HG03469 (cell line): ENCODE results near the gene CDKN2B.
A peak's percentile ranks its signal among the peaks of the same experiment; 100 is the strongest.

Experiments
- ATAC-seq: cut with Tn5 transposase; IDR thresholded peaks from one replicate; pipeline ENCODE4 v1.9.1; 2021; ENCODE audit warnings: mild to moderate bottlenecking, moderate library complexity, moderate number of reproducible peaks; ENCODE audit not compliant: unreplicated experiment

The CDKN2B gene

GRCh38 chr9:21995006-21995665, 14.0 kb downstream of the CDKN2B start:
- peak; percentile 81 for ATAC-seq

GRCh38 chr9:21994556-21995005, 14.5 kb downstream of the CDKN2B start, which contains the start of gene CDKN2B-AS1:
TSS of gene CDKN2B-AS1 (plus strand) at chr9:21994791.
- peak; percentile 12 for ATAC-seq

- peak; percentile 26 for ATAC-seq
Observed at GRCh38 chr9:21993893-21994555, 15.1 kb downstream of the CDKN2B start, which contains the start of gene CDKN2A. TSS of gene CDKN2A (minus strand) at chr9:21994392.

- no peak for ATAC-seq
Observed at GRCh38 chr9:21993007-21993406, 16.1 kb downstream of the CDKN2B start.

GRCh38 chr9:21991072-21991959, 17.8 kb downstream of the CDKN2B start:
- no peak for ATAC-seq

GRCh38 chr9:21989440-21990189, 19.5 kb downstream of the CDKN2B start:
- ATAC-seq, result no peak

- no peak for ATAC-seq
Observed at GRCh38 chr9:21988056-21988990, 20.8 kb downstream of the CDKN2B start.

GRCh38 chr9:21985964-21986667, 23.0 kb downstream of the CDKN2B start:
- no peak for ATAC-seq

GRCh38 chr9:21984101-21984500, 25.0 kb downstream of the CDKN2B start:
- no peak for ATAC-seq

- no peak for ATAC-seq
Observed at GRCh38 chr9:21983561-21983935, 25.6 kb downstream of the CDKN2B start.

GRCh38 chr9:21982861-21983560, 26.1 kb downstream of the CDKN2B start:
- ATAC-seq, result no peak

- ATAC-seq, result no peak
Observed at GRCh38 chr9:21982391-21982790, 26.7 kb downstream of the CDKN2B start.

GRCh38 chr9:21976334-21976875, 32.7 kb downstream of the CDKN2B start:
- ATAC-seq, result no peak

- no peak for ATAC-seq
Observed at GRCh38 chr9:21974722-21975409, 34.2 kb downstream of the CDKN2B start.

GRCh38 chr9:21974343-21974721, 34.8 kb downstream of the CDKN2B start:
- no peak for ATAC-seq

- ATAC-seq, result no peak
Observed at GRCh38 chr9:21972361-21972760, 36.7 kb downstream of the CDKN2B start.

GRCh38 chr9:21970800-21971640, 38.1 kb downstream of the CDKN2B start:
- ATAC-seq, result no peak
